ENCODE results near the gene TCEAL5. TPM values are rescaled to one million over a fixed set of nuclear protein-coding genes. Genes with fewer than 3 reads are reported as not detected.

TCEAL5 gene
- total and polyA plus RNA-seq, 2 of the 8 experiments (the other 6 are each of a cell fraction or from before 2014, with no cell fraction given): 0.17 to 6.6 TPM

GRCh38 chrX:103236296-103236695, 40.3 kb downstream of the TCEAL5 start:
- Histone ChIP-seq H3K36me3 (ENCODE audit: control insufficient read depth in 2 of 4, insufficient read depth in 4 of 4, low read length in 3 of 4) (no peaks in the 10 kb centered on the region), H3K4me3 (ENCODE audit: extremely low read depth in 1 of 4, insufficient read depth in 2 of 4, low read depth in 3 of 4, low read length in 4 of 4) (no peak overlapping the region), H3K9me3 (ENCODE audit: insufficient read depth in 2 of 2, low read depth in 1 of 2, low read length in 1 of 2) (no peaks in the 10 kb centered on the region), H4K5ac (ENCODE audit: insufficient read length, low read depth, low read length) (no peak overlapping the region), H3K4me1 (replicated peaks in 1 of 4; ENCODE audit: control insufficient read depth in 3 of 4, insufficient read depth in 4 of 4, low read length in 3 of 4) (no peaks in the 10 kb centered on the region), H2BK15ac (ENCODE audit: low read length) (no peak overlapping the region), H2BK120ac (replicated peaks; ENCODE audit: low read depth, low read length) (no peak overlapping the region), H3K14ac (ENCODE audit: insufficient read length) (no peak overlapping the region), H3K4me2 (ENCODE audit: insufficient read depth in 1 of 2, low read depth in 2 of 2, low read length in 2 of 2) (no peak overlapping the region), H2BK20ac (ENCODE audit: low read length) (no peak overlapping the region), H3K23me2 (ENCODE audit: low read depth, low read length) (no peaks in the 10 kb centered on the region), H4K8ac (ENCODE audit: extremely low read depth, insufficient read depth, low read length) (no peak overlapping the region), H2BK12ac (ENCODE audit: low read depth, low read length) (no peak overlapping the region), H3K79me1 (ENCODE audit: low read depth, low read length) (no peaks in the 10 kb centered on the region), H3K56ac (replicated peaks; ENCODE audit: insufficient read length, low read depth, low read length) (no peak overlapping the region), H3K79me2 (ENCODE audit: control insufficient read depth in 1 of 2, insufficient read depth in 2 of 2, low read length in 2 of 2) (no peaks in the 10 kb centered on the region), H2AK5ac (ENCODE audit: low read depth, low read length) (no peak overlapping the region), H3K4ac (replicated peaks; ENCODE audit: insufficient read length, low read depth, low read length) (no peak overlapping the region), H3K9ac (replicated peaks in 1 of 4; ENCODE audit: extremely low read depth in 1 of 4, low read depth in 3 of 4, low read length in 3 of 4) (no peak overlapping the region), H2BK5ac (ENCODE audit: low read depth, low read length) (no peak overlapping the region), H3K23ac (ENCODE audit: insufficient read length) (no peak overlapping the region), H4K91ac (replicated peaks; ENCODE audit: insufficient read length, low read length) (no peak overlapping the region), H3K27ac (ENCODE audit: low read depth, low read length) (no peak overlapping the region), H2AFZ (ENCODE audit: low read length) (no peak overlapping the region), H3K18ac (ENCODE audit: extremely low read depth, low read length) (no peak overlapping the region), H4K20me1 (replicated peaks in 1 of 2; ENCODE audit: control insufficient read depth in 1 of 2, insufficient read depth in 2 of 2, low read length in 2 of 2) (no peaks in the 10 kb centered on the region), H3K27me3 (replicated peaks in 1 of 4; ENCODE audit: control insufficient read depth in 3 of 4, extremely low read depth in 1 of 4, insufficient read depth in 3 of 4, low read length in 3 of 4) (no peaks in the 10 kb centered on the region)
- CTCF ChIA-PET (ENCODE audit: partially characterized antibody): interaction anchor here (1.4 kb wide), 1 partner anchor 25 kb away, joined by 3 read pairs; no protein-coding TSS in a partner anchor
- POLR2A ChIA-PET (ENCODE audit: partially characterized antibody): interaction anchor here (1.3 to 1.7 kb wide), 2 partner anchors 18 to 21 kb away, joined by 3 to 4 read pairs; partner anchors contain the start of gene BEX4
- DNase-seq (ENCODE audit: low read depth in 1 of 2, low spot score in 2 of 2) (no peak), FAIRE-seq (no peak)
- TF ChIP-seq NANOG (IDR thresholded peaks at IDR 0.05; ENCODE audit: insufficient read depth, low read depth, low read length, poor library complexity, severe bottlenecking): no peak
- TF ChIP-seq EP300 (IDR thresholded peaks at IDR 0.05; ENCODE audit: borderline replicate concordance in 1 of 2, low read depth in 2 of 2, low read length in 2 of 2): no peak
- no peak for TF ChIP-seq CHD1 (IDR thresholded peaks at IDR 0.05; ENCODE audit: low read depth, low read length)
- no peak for TF ChIP-seq POU5F1 (IDR thresholded peaks at IDR 0.05; ENCODE audit: low read depth, low read length)
- TF ChIP-seq BRCA1 (IDR thresholded peaks at IDR 0.05; ENCODE audit: low read depth, low read length): no peak
- TF ChIP-seq JUND (IDR thresholded peaks at IDR 0.05; ENCODE audit: low read length): no peak
- TF ChIP-seq EGR1 (IDR thresholded peaks at IDR 0.05; ENCODE audit: borderline replicate concordance, low read depth, low read length): no peak
- no peak for TF ChIP-seq KDM4A (IDR thresholded peaks at IDR 0.05; ENCODE audit: low read depth, low read length, severe bottlenecking)
- TF ChIP-seq CHD2 (IDR thresholded peaks at IDR 0.05; ENCODE audit: low read length): no peak
- 100% methylated on average over 1 of the region's 1 CpG; no CpG with 5 or more reads in 1 of the 2 experiments for WGBS, 2 experiments (ENCODE audit: extremely low coverage in 1 of 2, insufficient coverage in 1 of 2, insufficient read length in 1 of 2, insufficient replicate concordance in 2 of 2, low coverage in 1 of 2, low lambda C conversion rate in 2 of 2, missing lambda C conversion rate in 1 of 2)
